Prostate gland (tissue), 2 donors: ENCODE data around the gene NT5DC4. TPM values are rescaled to one million over a fixed set of nuclear protein-coding genes. Genes with fewer than 3 reads are reported as not detected.

Source experiments
- DNase-seq: peaks from one replicate; pipeline ENCODE4 v3.0.0-alpha.2; 2019; ENCODE audit warnings: low spot score
- H3K27ac ChIP-seq, 2 donors: fragments of 200-600 bp; sonication (generic); 2 replicates each; pipeline ENCODE4 v1.5.1; 2017 to 2019
- H3K27me3 ChIP-seq: fragments of 200-600 bp; sonication (generic); replicated peaks from 2 replicates; pipeline ENCODE4 v1.5.1; 2019; ENCODE audit not compliant: insufficient read depth
- H3K36me3 ChIP-seq, 2 donors: fragments of 200-600 bp; sonication (generic); 1 replicate in 1 of 2; 2 replicates in 1 of 2; pipeline versions ENCODE4 v1.5.1 to v1.8.1; 2017 to 2019
- H3K4me1 ChIP-seq: fragments of 200-600 bp; sonication (generic); replicated peaks from 2 replicates; pipeline ENCODE4 v1.5.1; 2019
- H3K4me3 ChIP-seq, 2 donors: fragments of 200-600 bp; sonication (generic); 2 replicates each; pipeline ENCODE4 v1.5.1; 2017 to 2019
- H3K9me3 ChIP-seq: fragments of 200-600 bp; sonication (generic); 2 replicates; pipeline ENCODE4 v1.5.1; 2017
- CTCF ChIP-seq, 4 experiments: fragments of 200-600 bp in 2 of 4; fragments of 450-650 bp in 2 of 4; sonication (generic) in 2 of 4; IDR thresholded peaks; 1 replicate in 3 of 4; 2 replicates in 1 of 4; pipeline ENCODE4 v1.5.1; 2016 to 2019; ENCODE audit warnings: antibody characterized with exemption in 4 of 4, mild to moderate bottlenecking in 2 of 4, moderate library complexity in 2 of 4
- POLR2A ChIP-seq: fragments of 450-650 bp; IDR thresholded peaks from one replicate; pipeline ENCODE4 v1.6.1; 2016; ENCODE audit warnings: antibody characterized with exemption, mild to moderate bottlenecking
- POLR2AphosphoS5 ChIP-seq: sonication (generic); formaldehyde crosslinking; IDR thresholded peaks from one replicate; pipeline ENCODE4 v1.6.1; 2017; ENCODE audit warnings: antibody characterized with exemption
- WGBS: methylation state at CpG from one replicate; pipeline ENCODE4 v1.1.5; 2018; 5-methylcytosine and 5-hydroxymethylcytosine counted together
- intact Hi-C: fragments of 100-400 bp; cut with DNase I; formaldehyde crosslinking; loops from one replicate; pipeline ENCODE4 v1.14.2; 2022
- total RNA-seq, 2 donors: library from RNA; depleted of rRNA; stranded (reverse); fragments of >200 nt; gene quantifications; one replicate each; pipeline ENCODE4 v1.1.0, GENCODE V29; 2016

NT5DC4 gene
- total RNA-seq, 2 donors from 2014 or later = 0.23 TPM; not detected in 1

- no peak for TF ChIP-seq POLR2A
- no peak for TF ChIP-seq POLR2AphosphoS5
- no peak for TF ChIP-seq CTCF (IDR thresholded peaks at IDR 0.05)
- Histone ChIP-seq H3K4me1 (no peaks in the 10 kb centered on the region), H3K36me3 (no peaks in the 10 kb centered on the region), H3K4me3 (no peak overlapping the region), H3K27ac (no peak overlapping the region), H3K9me3 (no peaks in the 10 kb centered on the region), H3K27me3 (no peaks in the 10 kb centered on the region)
- DNase-seq = no peak
- intact Hi-C loops = loop anchor here (5.0 kb wide), 1 partner anchor 58 kb away; no protein-coding TSS in a partner anchor
- WGBS = 85% methylated on average over 4 of the region's 4 CpGs
Measured at GRCh38 chr2:112685271-112685884, 35.4 kb upstream of the NT5DC4 start.

- Histone ChIP-seq H3K9me3 (no peaks in the 10 kb centered on the region), H3K4me3 (no peak overlapping the region), H3K4me1 (no peaks in the 10 kb centered on the region), H3K27ac (no peak overlapping the region), H3K27me3 (no peaks in the 10 kb centered on the region), H3K36me3 (no peaks in the 10 kb centered on the region)
- 84% methylated on average over 15 of the region's 15 CpGs for WGBS
- intact Hi-C loops = loop anchor here (5.0 kb wide), 1 partner anchor 59 kb away; no protein-coding TSS in a partner anchor
- no peak for DNase-seq
- TF ChIP-seq POLR2A (no peak), CTCF (IDR thresholded peaks at IDR 0.05) (no peak), POLR2AphosphoS5 (no peak)
Measured at GRCh38 chr2:112686348-112687217, 34.2 kb upstream of the NT5DC4 start.

GRCh38 chr2:112687522-112687921 is 33.3 kb upstream of the NT5DC4 start:
- Histone ChIP-seq H3K36me3 (no peaks in the 10 kb centered on the region), H3K9me3 (no peaks in the 10 kb centered on the region), H3K27me3 (no peaks in the 10 kb centered on the region), H3K27ac (no peak overlapping the region), H3K4me3 (no peak overlapping the region), H3K4me1 (no peaks in the 10 kb centered on the region)
- TF ChIP-seq CTCF (IDR thresholded peaks at IDR 0.05) (no peak), POLR2AphosphoS5 (no peak), POLR2A (no peak)
- DNase-seq = no peak
- intact Hi-C loops = loop anchor here (5.0 kb wide), 1 partner anchor 60 kb away; no protein-coding TSS in a partner anchor
- 90% methylated on average over 6 of the region's 6 CpGs for WGBS

- Histone ChIP-seq H3K27ac (no peak overlapping the region), H3K36me3 (no peaks in the 10 kb centered on the region), H3K9me3 (no peaks in the 10 kb centered on the region), H3K4me1 (no peaks in the 10 kb centered on the region), H3K4me3 (no peak overlapping the region), H3K27me3 (no peaks in the 10 kb centered on the region)
- no peak for TF ChIP-seq POLR2AphosphoS5
- no peak for TF ChIP-seq CTCF (IDR thresholded peaks at IDR 0.05)
- no peak for TF ChIP-seq POLR2A
- no peak for DNase-seq
- intact Hi-C loops = loop anchor here (5.0 kb wide), 1 partner anchor 61 kb away; no protein-coding TSS in a partner anchor
- 85% methylated on average over 14 of the region's 14 CpGs for WGBS
Measured at GRCh38 chr2:112688086-112688880, 32.5 kb upstream of the NT5DC4 start.
